HEK293 (cell line): ENCODE results near the gene PIN4.

Experiments used
- CTCF ChIA-PET: fragments of 350-600 bp; formaldehyde crosslinking; extraction: SDS; loops from one replicate; lab custom pipeline; 2021; ENCODE audit warnings: antibody characterized with exemption; lab: Yijun Ruan, JAX
- POLR2A ChIA-PET: fragments of 300-600 bp; formaldehyde crosslinking; extraction: SDS; loops from one replicate; lab custom pipeline; 2020; ENCODE audit warnings: antibody characterized with exemption, inconsistent platforms; lab: Yijun Ruan, JAX
- H3K27ac ChIP-seq: fragments of 200-500 bp; sonication (Bioruptor generic); 2 replicates; pipeline ENCODE4 v1.5.1; 2014; ENCODE audit warnings: low read depth, low read length, control low read depth, inconsistent platforms; ENCODE audit errors: extremely low read depth
- H3K36me3 ChIP-seq, 2 experiments: fragments of 200-500 bp in 1 of 2; sonication (Bioruptor generic) in 1 of 2; 1 replicate in 1 of 2; 2 replicates in 1 of 2; pipeline ENCODE4 v1.5.1; 2014 to 2017; ENCODE audit warnings: inconsistent platforms in 2 of 2, low read length in 2 of 2; ENCODE audit not compliant: control insufficient read depth in 2 of 2, insufficient read depth in 1 of 2
- H3K4me1 ChIP-seq: fragments of 200-500 bp; sonication (Bioruptor generic); 2 replicates; pipeline ENCODE4 v1.5.1; 2014; ENCODE audit warnings: mild to moderate bottlenecking, low read length, inconsistent platforms; ENCODE audit not compliant: control insufficient read depth, insufficient read depth
- H3K4me3 ChIP-seq: 2 replicates; pipeline ENCODE4 v1.5.1; 2011; ENCODE audit warnings: low read depth, mild to moderate bottlenecking, control low read depth, low read length, moderate library complexity
- H3K9me3 ChIP-seq: fragments of 200-500 bp; sonication (Bioruptor generic); 2 replicates; pipeline ENCODE4 v1.5.1; 2014; ENCODE audit warnings: low read depth, low read length, inconsistent platforms; ENCODE audit not compliant: control insufficient read depth, insufficient read depth
- AEBP2 ChIP-seq: fragments of 450-650 bp; formaldehyde crosslinking; IDR thresholded peaks from 2 replicates; pipeline ENCODE4 v1.5.1; 2016; ENCODE audit warnings: missing biosample characterization, missing genetic modification characterization, borderline replicate concordance
- FEZF1 ChIP-seq: fragments of 450-650 bp; formaldehyde crosslinking; IDR thresholded peaks from 2 replicates; pipeline ENCODE4 v1.5.1; 2016; ENCODE audit warnings: missing biosample characterization, missing genetic modification characterization
- GFI1B ChIP-seq: fragments of 450-650 bp; formaldehyde crosslinking; IDR thresholded peaks from 2 replicates; pipeline ENCODE4 v1.5.1; 2016; ENCODE audit warnings: missing biosample characterization, missing genetic modification characterization
- GLI4 ChIP-seq: fragments of 450-650 bp; formaldehyde crosslinking; IDR thresholded peaks from 2 replicates; pipeline ENCODE4 v1.5.1; 2016; ENCODE audit warnings: missing biosample characterization, missing genetic modification characterization
- KLF16 ChIP-seq: fragments of 450-650 bp; formaldehyde crosslinking; IDR thresholded peaks from 2 replicates; pipeline ENCODE4 v1.5.1; 2017; ENCODE audit warnings: missing biosample characterization, missing genetic modification characterization
- KLF17 ChIP-seq: fragments of 450-650 bp; formaldehyde crosslinking; IDR thresholded peaks from 2 replicates; pipeline ENCODE4 v1.5.1; 2016; ENCODE audit warnings: missing biosample characterization, missing genetic modification characterization
- KLF8 ChIP-seq: fragments of 450-650 bp; formaldehyde crosslinking; IDR thresholded peaks from 2 replicates; pipeline ENCODE4 v1.5.1; 2016; ENCODE audit warnings: missing biosample characterization, missing genetic modification characterization
- MZF1 ChIP-seq: fragments of 450-650 bp; formaldehyde crosslinking; IDR thresholded peaks from 2 replicates; pipeline ENCODE4 v1.5.1; 2017; ENCODE audit warnings: missing biosample characterization, missing genetic modification characterization, borderline replicate concordance
- SCRT1 ChIP-seq: fragments of 450-650 bp; formaldehyde crosslinking; IDR thresholded peaks from 2 replicates; pipeline ENCODE4 v1.5.1; 2016; ENCODE audit warnings: missing biosample characterization, missing genetic modification characterization, borderline replicate concordance
- SETDB1 ChIP-seq: IDR thresholded peaks from one replicate; pipeline ENCODE4 v1.6.1; 2017; ENCODE audit warnings: mild to moderate bottlenecking, low read length, moderate library complexity, mixed read lengths; ENCODE audit not compliant: insufficient read length
- YY2 ChIP-seq: fragments of 450-650 bp; formaldehyde crosslinking; IDR thresholded peaks from 2 replicates; pipeline ENCODE4 v1.5.1; 2016; ENCODE audit warnings: missing biosample characterization, missing genetic modification characterization
- ZBTB17 ChIP-seq: fragments of 450-650 bp; formaldehyde crosslinking; IDR thresholded peaks from 2 replicates; pipeline ENCODE4 v1.5.1; 2016; ENCODE audit warnings: missing biosample characterization, missing genetic modification characterization
- ZNF211 ChIP-seq: fragments of 450-650 bp; formaldehyde crosslinking; IDR thresholded peaks from 2 replicates; pipeline ENCODE4 v1.5.1; 2016; ENCODE audit warnings: low read depth, missing biosample characterization, missing genetic modification characterization
- ZNF302 ChIP-seq: fragments of 450-650 bp; formaldehyde crosslinking; IDR thresholded peaks from 2 replicates; pipeline ENCODE4 v1.5.1; 2016; ENCODE audit warnings: missing biosample characterization, missing genetic modification characterization, low read depth
- ZNF398 ChIP-seq: fragments of 450-650 bp; formaldehyde crosslinking; IDR thresholded peaks from 2 replicates; pipeline ENCODE4 v1.5.1; 2017; ENCODE audit warnings: missing biosample characterization, missing genetic modification characterization
- ZNF423 ChIP-seq: fragments of 450-650 bp; formaldehyde crosslinking; IDR thresholded peaks from 2 replicates; pipeline ENCODE4 v1.5.1; 2016; ENCODE audit warnings: missing biosample characterization, missing genetic modification characterization
- ZNF513 ChIP-seq: fragments of 450-650 bp; IDR thresholded peaks from 2 replicates; pipeline ENCODE4 v1.5.1; 2018; ENCODE audit warnings: missing biosample characterization, missing genetic modification characterization
- ZNF549 ChIP-seq: fragments of 450-650 bp; IDR thresholded peaks from 2 replicates; pipeline ENCODE4 v1.5.1; 2018; ENCODE audit warnings: missing biosample characterization, missing genetic modification characterization, mild to moderate bottlenecking, inconsistent platforms, moderate library complexity
- ZNF580 ChIP-seq: fragments of 450-650 bp; formaldehyde crosslinking; IDR thresholded peaks from 2 replicates; pipeline ENCODE4 v1.5.1; 2016; ENCODE audit warnings: missing biosample characterization, missing genetic modification characterization
- ZNF621 ChIP-seq: fragments of 450-650 bp; formaldehyde crosslinking; IDR thresholded peaks from 2 replicates; pipeline ENCODE4 v1.5.1; 2017; ENCODE audit warnings: missing biosample characterization, missing genetic modification characterization
- ZNF626 ChIP-seq: fragments of 450-650 bp; sonication (Bioruptor Pico); formaldehyde crosslinking; IDR thresholded peaks from 2 replicates; pipeline ENCODE4 v1.5.1; 2018; ENCODE audit warnings: missing biosample characterization, missing genetic modification characterization, inconsistent platforms
- ZNF692 ChIP-seq: fragments of 450-650 bp; formaldehyde crosslinking; IDR thresholded peaks from 2 replicates; pipeline ENCODE4 v1.5.1; 2016; ENCODE audit warnings: missing biosample characterization, missing genetic modification characterization
- ZNF701 ChIP-seq: fragments of 450-650 bp; formaldehyde crosslinking; IDR thresholded peaks from 2 replicates; pipeline ENCODE4 v1.5.1; 2016; ENCODE audit warnings: missing biosample characterization, missing genetic modification characterization
- ZNF707 ChIP-seq: fragments of 450-650 bp; formaldehyde crosslinking; IDR thresholded peaks from 2 replicates; pipeline ENCODE4 v1.5.1; 2016; ENCODE audit warnings: missing biosample characterization, missing genetic modification characterization
- ZNF830 ChIP-seq: fragments of 450-650 bp; IDR thresholded peaks from 2 replicates; pipeline ENCODE4 v1.5.0; 2018; ENCODE audit warnings: missing biosample characterization, missing genetic modification characterization, low read depth, mild to moderate bottlenecking, moderate library complexity
- ZSCAN5A ChIP-seq: fragments of 450-650 bp; formaldehyde crosslinking; IDR thresholded peaks from 2 replicates; pipeline ENCODE4 v1.5.1; 2016; ENCODE audit warnings: missing biosample characterization, missing genetic modification characterization

Gene PIN4

GRCh38 chrX:72142794-72143608 is 38.6 kb upstream of the PIN4 start:
- H3K4me3 ChIP-seq: no peak overlapping the region
- POLR2A ChIA-PET: interaction anchor here (0.6 to 1.6 kb wide), 3 partner anchors 12 to 38 kb away, joined by 4 read pairs; partner anchors contain the start of gene PIN4
- H3K36me3 ChIP-seq: peaks cover 0 to 9% of the 10 kb centered on the region in 2 experiments; a peak in 1 of 3 replicates
- CTCF ChIA-PET: interaction anchor here (1.7 kb wide), 1 partner anchor 16 kb away, joined by 11 read pairs; no protein-coding TSS in a partner anchor
- no peak overlapping the region for H3K27ac ChIP-seq
- no peaks in the 10 kb centered on the region for H3K4me1 ChIP-seq
- TF ChIP-seq YY2 (tag by site-specific recombination) (no peak), ZNF701 (no peak), ZNF692 (tag by site-specific recombination) (no peak), KLF17 (tag by site-specific recombination) (no peak), KLF16 (tag by site-specific recombination) (no peak), GFI1B (tag by site-specific recombination) (no peak), ZNF423 (no peak), ZNF626 (tag by site-specific recombination) (no peak), SETDB1 (no peak), ZNF549 (tag by site-specific recombination) (no peak), KLF8 (tag by site-specific recombination) (no peak), AEBP2 (tag by site-specific recombination) (no peak), ZNF302 (tag by site-specific recombination) (no peak), ZBTB17 (tag by site-specific recombination) (no peak), ZNF398 (tag by site-specific recombination) (no peak), ZNF580 (no peak)
- TF ChIP-seq, all 188 proteins: peak for 0
- H3K9me3 ChIP-seq: no peaks in the 10 kb centered on the region

- no peak overlapping the region for H3K27ac ChIP-seq
- TF ChIP-seq ZNF513 (tag by site-specific recombination) (no peak), ZNF621 (no peak), ZNF211 (no peak), FEZF1 (tag by site-specific recombination) (no peak), MZF1 (tag by site-specific recombination) (no peak), GLI4 (no peak), ZSCAN5A (tag by site-specific recombination) (no peak), ZNF707 (tag by site-specific recombination) (no peak), ZNF830 (tag by site-specific recombination) (no peak), KLF16 (tag by site-specific recombination) (no peak), SCRT1 (no peak)
Measured at GRCh38 chrX:72143609-72143907, 38.0 kb upstream of the PIN4 start.

More at GRCh38 chrX:72143609-72143907, 38.0 kb upstream of the PIN4 start:
- Histone ChIP-seq H3K4me3 (no peak overlapping the region), H3K9me3 (no peaks in the 10 kb centered on the region; the same call in 1 of the 2 replicates), H3K4me1 (no peaks in the 10 kb centered on the region), H3K36me3 (peaks cover 0 to 5% of the 10 kb centered on the region in 2 experiments; a peak in 1 of 3 replicates)
- ChIA-PET CTCF (interaction anchor here (1.7 kb wide), 1 partner anchor 17 kb away, joined by 11 read pairs; no protein-coding TSS in a partner anchor), POLR2A (interaction anchor here (1.2 kb wide), 1 partner anchor 38 kb away, joined by 4 read pairs; the partner anchor contains the start of gene PIN4)
